GM12873 (cell line): ENCODE results near the gene DBF4.

Source experiments
- TF ChIP-seq, protein P1 (sequence below): IDR thresholded peaks from 2 replicates; pipeline ENCODE4 v1.5.1; 2012; ENCODE audit warnings: low read depth, mild to moderate bottlenecking, moderate library complexity, low read length, control low read depth; ENCODE audit not compliant: insufficient read depth; ENCODE audit errors: missing control alignments

The DBF4 gene

DNA sequence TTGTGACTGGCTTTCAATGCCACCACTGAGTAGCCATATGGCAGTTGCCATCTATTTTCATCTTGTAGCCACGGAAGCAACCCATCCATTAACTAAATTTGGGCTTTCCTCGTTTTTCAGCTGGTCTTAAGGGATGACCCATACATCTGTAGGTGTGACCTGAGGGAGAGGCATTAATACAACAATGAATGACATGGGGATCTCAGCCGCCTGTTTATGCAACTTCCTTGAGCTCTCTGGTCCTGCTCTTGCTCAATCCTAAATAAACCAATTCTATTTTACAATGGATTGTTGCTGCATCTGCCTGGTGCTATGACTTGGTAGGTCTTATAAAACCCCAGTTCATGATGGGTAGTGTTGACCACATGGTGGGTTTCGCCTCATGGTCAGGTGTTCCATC is 35.8 kb downstream of the DBF4 start:
- TF ChIP-seq, protein P1, sequence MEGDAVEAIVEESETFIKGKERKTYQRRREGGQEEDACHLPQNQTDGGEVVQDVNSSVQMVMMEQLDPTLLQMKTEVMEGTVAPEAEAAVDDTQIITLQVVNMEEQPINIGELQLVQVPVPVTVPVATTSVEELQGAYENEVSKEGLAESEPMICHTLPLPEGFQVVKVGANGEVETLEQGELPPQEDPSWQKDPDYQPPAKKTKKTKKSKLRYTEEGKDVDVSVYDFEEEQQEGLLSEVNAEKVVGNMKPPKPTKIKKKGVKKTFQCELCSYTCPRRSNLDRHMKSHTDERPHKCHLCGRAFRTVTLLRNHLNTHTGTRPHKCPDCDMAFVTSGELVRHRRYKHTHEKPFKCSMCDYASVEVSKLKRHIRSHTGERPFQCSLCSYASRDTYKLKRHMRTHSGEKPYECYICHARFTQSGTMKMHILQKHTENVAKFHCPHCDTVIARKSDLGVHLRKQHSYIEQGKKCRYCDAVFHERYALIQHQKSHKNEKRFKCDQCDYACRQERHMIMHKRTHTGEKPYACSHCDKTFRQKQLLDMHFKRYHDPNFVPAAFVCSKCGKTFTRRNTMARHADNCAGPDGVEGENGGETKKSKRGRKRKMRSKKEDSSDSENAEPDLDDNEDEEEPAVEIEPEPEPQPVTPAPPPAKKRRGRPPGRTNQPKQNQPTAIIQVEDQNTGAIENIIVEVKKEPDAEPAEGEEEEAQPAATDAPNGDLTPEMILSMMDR, result no peak

DNA sequence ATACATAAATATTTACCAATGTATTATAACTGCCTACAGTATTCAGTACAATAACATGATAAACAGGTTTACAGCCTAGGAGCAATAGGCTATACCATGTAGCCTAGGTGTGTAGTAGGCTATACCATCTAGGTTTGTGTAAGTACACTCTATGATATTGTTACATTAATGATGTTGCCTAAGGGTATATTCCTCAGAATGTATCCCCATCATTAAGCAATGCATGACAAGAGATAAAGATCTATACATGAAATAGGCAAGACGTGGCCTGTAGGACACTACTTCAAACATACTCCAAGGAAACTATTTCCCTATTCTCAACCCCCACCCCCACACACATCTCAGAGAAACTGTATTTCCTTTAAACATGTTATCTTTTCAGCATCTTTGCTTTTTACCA is 42.4 kb downstream of the DBF4 start:
- TF ChIP-seq, protein P1, result no peak

DNA sequence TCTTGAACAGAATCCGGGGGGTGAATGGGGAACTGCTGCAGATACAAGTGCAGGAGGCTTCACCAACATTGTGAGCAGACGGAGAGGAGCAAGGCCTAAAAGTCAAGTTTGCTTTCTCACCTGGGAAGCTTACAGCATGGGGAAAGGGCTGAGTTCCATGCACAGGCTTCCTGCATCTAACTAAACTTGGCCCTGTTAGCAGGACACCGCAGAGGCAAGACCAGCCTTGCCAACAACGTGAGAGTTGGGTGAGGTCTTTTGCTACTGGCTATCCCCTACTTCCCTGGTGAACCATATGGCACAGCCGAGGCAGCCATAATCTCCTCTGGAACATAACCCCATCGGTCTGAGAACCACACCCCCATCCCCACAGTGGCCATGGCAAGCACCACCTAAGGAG is 43.6 kb downstream of the DBF4 start:
- TF ChIP-seq, protein P1, result no peak

DNA sequence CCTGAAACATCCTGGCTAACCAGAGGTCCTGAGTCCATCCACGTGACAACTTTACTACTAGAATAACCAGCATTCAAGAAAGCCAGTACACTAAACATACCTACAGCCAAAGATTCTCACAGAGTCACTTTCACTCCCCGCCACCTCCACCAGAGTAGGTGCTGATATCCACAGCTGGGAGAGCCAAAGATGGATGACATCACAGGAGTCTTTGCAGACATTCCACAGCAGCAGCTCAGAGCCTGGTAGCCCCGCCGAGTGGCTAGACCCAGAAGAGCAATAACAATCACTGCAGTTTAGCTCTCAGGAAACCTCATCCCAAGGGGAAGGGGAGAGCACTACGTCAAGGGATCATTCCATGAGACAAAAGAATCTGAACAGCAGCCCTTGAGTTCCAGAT is 44.3 kb downstream of the DBF4 start:
- TF ChIP-seq, protein P1, result no peak

DNA sequence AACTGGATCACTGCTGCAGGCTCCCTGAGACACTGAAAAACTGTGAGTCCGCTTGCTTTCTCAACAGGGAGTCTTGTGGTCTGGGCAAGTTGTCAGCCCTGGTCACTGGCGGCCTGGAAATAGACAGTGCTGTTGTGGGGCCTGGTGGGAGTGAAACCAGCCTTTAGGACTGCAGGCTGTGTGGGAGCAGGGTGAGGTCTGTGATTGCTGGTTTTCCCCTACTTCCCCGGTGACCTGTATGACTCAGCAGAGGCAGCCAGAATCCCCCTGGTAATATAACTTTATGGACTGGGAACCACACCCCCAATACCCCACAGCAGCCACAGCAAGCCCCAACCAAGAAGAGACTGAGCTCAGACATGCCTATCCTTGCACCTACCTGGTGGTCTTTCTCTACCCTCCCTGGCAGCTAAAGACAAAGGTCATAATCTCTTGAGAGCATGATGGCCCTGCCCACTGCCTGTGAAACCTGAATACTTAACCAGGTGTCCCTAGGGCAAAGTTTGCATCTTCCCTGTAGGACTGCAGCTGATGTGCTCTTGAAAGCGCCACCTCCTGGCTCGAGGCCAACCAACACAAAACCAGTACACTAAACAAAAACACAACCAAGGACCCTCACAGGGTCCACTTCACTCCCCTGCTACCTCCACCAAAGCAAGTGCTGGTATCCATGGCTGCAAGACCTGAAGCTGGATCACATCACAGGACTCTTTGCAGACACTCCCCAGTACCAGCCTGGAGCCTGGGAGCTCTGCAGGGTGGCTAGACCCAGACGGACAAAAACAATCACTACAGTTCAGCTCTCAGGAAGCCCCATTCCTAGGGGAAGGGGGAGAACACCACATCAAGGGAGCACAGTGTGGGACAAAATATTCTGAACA is 50.5 kb downstream of the DBF4 start:
- TF ChIP-seq, protein P1, result peak; percentile 54

DNA sequence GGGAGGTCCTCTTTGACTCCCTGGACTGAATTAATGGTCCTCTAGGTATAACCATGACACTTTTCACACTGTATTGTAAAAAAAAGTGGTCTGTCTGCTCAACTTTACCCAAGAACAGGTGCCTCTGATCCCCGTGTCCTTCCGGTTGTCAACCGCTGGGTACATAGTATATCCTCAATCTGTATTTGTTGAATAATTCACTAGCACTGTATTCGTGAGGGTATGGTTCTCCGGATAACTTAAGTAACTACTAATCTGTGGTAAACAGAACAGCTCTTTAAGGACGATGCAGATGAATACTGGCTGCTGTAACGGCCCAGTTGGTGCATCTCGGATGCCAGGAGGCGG is 57.3 kb downstream of the DBF4 start:
- TF ChIP-seq, protein P1, result no peak

DNA sequence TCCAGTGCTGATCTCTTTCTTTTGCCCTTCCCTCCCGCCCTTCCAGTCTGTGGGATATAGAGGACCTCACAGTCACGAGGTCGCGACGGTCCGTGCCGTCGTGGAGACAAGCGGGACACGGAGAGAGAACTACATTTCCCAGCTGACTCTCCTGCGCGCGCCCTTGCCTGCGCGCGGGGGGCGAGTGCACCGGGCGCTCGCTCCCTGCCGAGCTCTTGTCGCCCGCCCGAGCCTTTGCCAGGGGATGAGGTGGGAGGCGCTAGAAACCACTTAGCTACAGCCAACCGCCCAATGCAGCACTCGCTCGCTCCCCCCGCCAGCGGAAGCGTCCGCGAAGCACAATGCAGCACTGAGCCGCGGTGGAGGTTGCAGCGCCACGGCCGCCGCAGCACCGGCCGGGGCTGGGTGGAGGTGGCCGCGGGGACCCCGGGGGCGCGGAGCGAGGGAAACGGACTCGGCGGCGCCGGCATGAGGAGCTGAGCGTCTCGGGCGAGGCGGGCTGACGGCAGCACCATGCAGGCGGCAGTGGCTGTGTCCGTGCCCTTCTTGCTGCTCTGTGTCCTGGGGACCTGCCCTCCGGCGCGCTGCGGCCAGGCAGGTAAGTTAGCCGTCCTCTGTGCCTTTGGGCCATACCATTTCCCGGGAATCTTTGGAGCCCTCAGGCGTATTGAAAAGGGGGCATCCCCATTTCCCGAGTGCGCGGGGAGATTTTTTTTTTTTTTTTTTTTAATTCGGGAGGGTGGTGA is 57.8 kb downstream of the DBF4 start, which contains the start of gene ADAM22:
Gene ADAM22 (plus strand): TSS at position 299 of the 746 bp plus-strand sequence. CDS start 215 bp downstream, at position 514.
- TF ChIP-seq, protein P1, result no peak
